Measurements from ENCODE around the gene P2RY8. TPM values are rescaled to one million over a fixed set of nuclear protein-coding genes. Genes with fewer than 3 reads are reported as not detected.
"Not testable (repeated sequence)": the region's sequence is repeated elsewhere in the genome, so short reads cannot be mapped to it uniquely, and the experiment has no call there.

The P2RY8 gene
- total and polyA plus RNA-seq, 2 donors (not counting 1 experiment from before 2014, with no cell fraction given) = 72.3 to 142 TPM

GRCh38 chrX:1427756-1428155 lies 109.2 kb downstream of the P2RY8 start:
- Histone ChIP-seq H3K36me3 (replicated peaks in 1 of 2; ENCODE audit: control extremely low read depth in 1 of 2, control insufficient read depth in 1 of 2, extremely low read depth in 1 of 2, insufficient read depth in 2 of 2, low read length in 1 of 2) (peaks cover 2 to 27% of the 10 kb centered on the region in 2 experiments), H3K4me3 (ENCODE audit: control extremely low read depth in 1 of 5, extremely low read depth in 1 of 5, insufficient read depth in 1 of 5, low read depth in 2 of 5, low read length in 4 of 5) (no peak overlapping the region), H3K79me2 (ENCODE audit: control insufficient read depth, insufficient read depth, low read length) (no peaks in the 10 kb centered on the region), H3K4me1 (ENCODE audit: control insufficient read depth in 2 of 2, insufficient read depth in 2 of 2, low read length in 2 of 2) (no peaks in the 10 kb centered on the region), H3K9me3 (ENCODE audit: control extremely low read depth in 1 of 3, control insufficient read depth in 2 of 3, insufficient read depth in 1 of 3, low read length in 2 of 3) (peaks cover 0 to 10% (median 5%) of the 10 kb centered on the region in 3 donors), H2AFZ (ENCODE audit: insufficient read depth, low read depth, low read length, poor library complexity, severe bottlenecking) (no peak overlapping the region), H3K9ac (ENCODE audit: low read length) (no peak overlapping the region), H3K4me2 (replicated peaks; ENCODE audit: low read depth, low read length, poor library complexity, severe bottlenecking) (no peak overlapping the region), H4K20me1 (ENCODE audit: control insufficient read depth, insufficient read depth, low read length, poor library complexity, severe bottlenecking) (no peaks in the 10 kb centered on the region), H3K27me3 (replicated peaks in 1 of 4; ENCODE audit: control extremely low read depth in 1 of 4, control insufficient read depth in 3 of 4, insufficient read depth in 4 of 4, low read length in 3 of 4) (no peaks in the 10 kb centered on the region), H3K27ac (ENCODE audit: low read length in 2 of 2) (no peak overlapping the region)
- DNase-seq (no peak), ATAC-seq (ENCODE audit: low read depth) (no peak)
- Mint-ChIP-seq H3K9me3 (ENCODE audit: insufficient read depth) (peaks cover 3% of the 10 kb centered on the region), H3K4me1 (no peaks in the 10 kb centered on the region), H3K4me3 (no peak overlapping the region), H3K27me3 (no peaks in the 10 kb centered on the region), H3K27ac (no peak overlapping the region)
- ChIA-PET CTCF (no interaction called here), POLR2A (no interaction called here)
- TF ChIP-seq EZH2 (IDR thresholded peaks at IDR 0.05; ENCODE audit: borderline replicate concordance, insufficient read depth, low read depth, low read length, poor library complexity, severe bottlenecking) = no peak
- TF ChIP-seq CTCF (IDR thresholded peaks at IDR 0.05) = no peak
- intact Hi-C loops (cut with micrococcal nuclease) = no loop called here
- WGBS (ENCODE audit: insufficient coverage) = 96% methylated on average over 32 of the region's 32 CpGs

GRCh38 chrX:1426321-1426720 lies 110.7 kb downstream of the P2RY8 start:
- H3K27ac ChIP-seq (ENCODE audit: low read length in 2 of 2); CTCF ChIA-PET; H3K79me2 ChIP-seq (ENCODE audit: control insufficient read depth, insufficient read depth, low read length); H3K27me3 ChIP-seq (replicated peaks in 1 of 4; ENCODE audit: control extremely low read depth in 1 of 4, control insufficient read depth in 3 of 4, insufficient read depth in 4 of 4, low read length in 3 of 4); H3K9me3 Mint-ChIP-seq (ENCODE audit: insufficient read depth); POLR2A ChIA-PET; H3K27ac Mint-ChIP-seq; H3K4me1 ChIP-seq (ENCODE audit: control insufficient read depth in 2 of 2, insufficient read depth in 2 of 2, low read length in 2 of 2); intact Hi-C loops (cut with micrococcal nuclease); ATAC-seq (ENCODE audit: low read depth); H3K4me2 ChIP-seq (replicated peaks; ENCODE audit: low read depth, low read length, poor library complexity, severe bottlenecking); H4K20me1 ChIP-seq (ENCODE audit: control insufficient read depth, insufficient read depth, low read length, poor library complexity, severe bottlenecking); H3K4me3 Mint-ChIP-seq; H3K4me1 Mint-ChIP-seq; DNase-seq; H3K9ac ChIP-seq (ENCODE audit: low read length); H3K27me3 Mint-ChIP-seq; H3K4me3 ChIP-seq (ENCODE audit: control extremely low read depth in 1 of 5, extremely low read depth in 1 of 5, insufficient read depth in 1 of 5, low read depth in 2 of 5, low read length in 4 of 5); H2AFZ ChIP-seq (ENCODE audit: insufficient read depth, low read depth, low read length, poor library complexity, severe bottlenecking): not testable (repeated sequence)
- WGBS (ENCODE audit: insufficient coverage) = 95% methylated on average over 15 of the region's 16 CpGs
- Histone ChIP-seq H3K36me3 (replicated peaks in 1 of 2; ENCODE audit: control extremely low read depth in 1 of 2, control insufficient read depth in 1 of 2, extremely low read depth in 1 of 2, insufficient read depth in 2 of 2, low read length in 1 of 2) (peaks cover 3 to 37% of the 10 kb centered on the region in 2 experiments), H3K9me3 (ENCODE audit: control extremely low read depth in 1 of 3, control insufficient read depth in 2 of 3, insufficient read depth in 1 of 3, low read length in 2 of 3) (peaks cover 0 to 24% (median 16%) of the 10 kb centered on the region in 3 donors)

Data from B cell (primary cell).